Testis (tissue), 2 donors: ENCODE data around the gene SLC47A2.

Experiments used
- POLR2A ChIP-seq: fragments of 450-650 bp; IDR thresholded peaks from one replicate; pipeline ENCODE4 v1.6.1; 2017; ENCODE audit warnings: antibody characterized with exemption, mild to moderate bottlenecking, moderate library complexity
- TF ChIP-seq, protein P1 (sequence below), 3 experiments: fragments of 450-650 bp in 2 of 3; fragments of 200-600 bp in 1 of 3; sonication (generic) in 1 of 3; IDR thresholded peaks; one replicate each; pipeline ENCODE4 v1.5.1; 2016 to 2019; ENCODE audit warnings: antibody characterized with exemption in 3 of 3, mild to moderate bottlenecking in 2 of 3, moderate library complexity in 1 of 3

DNA sequence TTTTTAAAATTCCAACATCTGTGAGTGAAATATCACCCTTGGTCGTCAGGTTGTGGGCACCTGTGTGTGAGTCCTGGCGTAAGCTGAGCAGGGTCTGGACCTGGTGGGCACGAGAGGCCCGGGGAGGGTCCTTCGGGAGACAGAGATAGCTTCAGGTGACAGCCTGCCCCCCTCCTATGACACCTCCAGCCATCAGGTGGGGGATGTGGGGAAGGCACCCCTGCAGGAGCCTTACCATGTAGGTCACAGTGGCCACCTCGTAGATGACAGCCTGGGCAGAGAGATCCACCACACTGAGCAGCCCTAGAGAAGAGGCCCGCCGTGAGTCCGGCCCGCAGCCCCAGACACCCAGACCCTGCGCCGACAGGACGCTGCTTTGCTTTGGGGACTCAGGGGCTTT, 11.2 kb downstream of the SLC47A2 start:
- TF ChIP-seq, protein P1, sequence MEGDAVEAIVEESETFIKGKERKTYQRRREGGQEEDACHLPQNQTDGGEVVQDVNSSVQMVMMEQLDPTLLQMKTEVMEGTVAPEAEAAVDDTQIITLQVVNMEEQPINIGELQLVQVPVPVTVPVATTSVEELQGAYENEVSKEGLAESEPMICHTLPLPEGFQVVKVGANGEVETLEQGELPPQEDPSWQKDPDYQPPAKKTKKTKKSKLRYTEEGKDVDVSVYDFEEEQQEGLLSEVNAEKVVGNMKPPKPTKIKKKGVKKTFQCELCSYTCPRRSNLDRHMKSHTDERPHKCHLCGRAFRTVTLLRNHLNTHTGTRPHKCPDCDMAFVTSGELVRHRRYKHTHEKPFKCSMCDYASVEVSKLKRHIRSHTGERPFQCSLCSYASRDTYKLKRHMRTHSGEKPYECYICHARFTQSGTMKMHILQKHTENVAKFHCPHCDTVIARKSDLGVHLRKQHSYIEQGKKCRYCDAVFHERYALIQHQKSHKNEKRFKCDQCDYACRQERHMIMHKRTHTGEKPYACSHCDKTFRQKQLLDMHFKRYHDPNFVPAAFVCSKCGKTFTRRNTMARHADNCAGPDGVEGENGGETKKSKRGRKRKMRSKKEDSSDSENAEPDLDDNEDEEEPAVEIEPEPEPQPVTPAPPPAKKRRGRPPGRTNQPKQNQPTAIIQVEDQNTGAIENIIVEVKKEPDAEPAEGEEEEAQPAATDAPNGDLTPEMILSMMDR (IDR thresholded peaks at IDR 0.05) = no peak
- TF ChIP-seq POLR2A = no peak
